ENCODE results near the gene KRT3.

The KRT3 gene

GRCh38 chr12:52788192-52788875 is 7.6 kb downstream of the KRT3 start:
- no peak overlapping the region for H3K4me3 ChIP-seq (ENCODE audit: low read length)
- no peaks in the 10 kb centered on the region for H3K9me2 ChIP-seq (replicated peaks; ENCODE audit: insufficient read depth, low read length)
- H3F3A ChIP-seq (ENCODE audit: insufficient read depth, low read length), result no peaks in the 10 kb centered on the region
- no peak overlapping the region for H3K4me2 ChIP-seq (ENCODE audit: low read depth, low read length)
- H3K36me3 ChIP-seq (replicated peaks; ENCODE audit: insufficient read depth, low read length), result no peaks in the 10 kb centered on the region
- no peak overlapping the region for H3K27ac ChIP-seq (ENCODE audit: low read length)
- peaks cover 73% of the 10 kb centered on the region for H3K27me3 ChIP-seq (replicated peaks; ENCODE audit: insufficient read depth, low read length)
- no peaks in the 10 kb centered on the region for H3K79me2 ChIP-seq (ENCODE audit: low read length)
- H3K9me3 ChIP-seq (replicated peaks; ENCODE audit: insufficient read depth, low read length), result no peaks in the 10 kb centered on the region
- no peaks in the 10 kb centered on the region for H4K20me1 ChIP-seq (ENCODE audit: insufficient read depth, low read length)
- DNase-seq, result no peak
- no peaks in the 10 kb centered on the region for H3K4me1 ChIP-seq (ENCODE audit: low read length)
- TF ChIP-seq EZH2 (optimal IDR thresholded peaks at IDR 0.05; ENCODE audit: low read depth, low read length) (no peak), EZH2phosphoT487 (IDR thresholded peaks at IDR 0.05; ENCODE audit: low read length) (no peak), CTCF (IDR thresholded peaks at IDR 0.05; ENCODE audit: low read length) (no peak)
- no peak overlapping the region for H2AFZ ChIP-seq (ENCODE audit: low read length)
- H3K9ac ChIP-seq (ENCODE audit: low read length), result no peak overlapping the region

- Histone ChIP-seq H2AFZ (ENCODE audit: low read length) (no peak overlapping the region), H3F3A (ENCODE audit: insufficient read depth, low read length) (no peaks in the 10 kb centered on the region), H3K27ac (ENCODE audit: low read length) (no peak overlapping the region), H3K27me3 (replicated peaks; ENCODE audit: insufficient read depth, low read length) (peaks cover 68% of the 10 kb centered on the region), H4K20me1 (ENCODE audit: insufficient read depth, low read length) (no peaks in the 10 kb centered on the region), H3K4me3 (ENCODE audit: low read length) (no peak overlapping the region), H3K4me2 (ENCODE audit: low read depth, low read length) (no peak overlapping the region), H3K9ac (ENCODE audit: low read length) (no peak overlapping the region), H3K4me1 (ENCODE audit: low read length) (no peaks in the 10 kb centered on the region), H3K79me2 (ENCODE audit: low read length) (no peaks in the 10 kb centered on the region), H3K36me3 (replicated peaks; ENCODE audit: insufficient read depth, low read length) (no peaks in the 10 kb centered on the region), H3K9me3 (replicated peaks; ENCODE audit: insufficient read depth, low read length) (no peaks in the 10 kb centered on the region), H3K9me2 (replicated peaks; ENCODE audit: insufficient read depth, low read length) (no peaks in the 10 kb centered on the region)
- DNase-seq, result no peak
- TF ChIP-seq EZH2 (optimal IDR thresholded peaks at IDR 0.05; ENCODE audit: low read depth, low read length), result no peak
- no peak for TF ChIP-seq CTCF (IDR thresholded peaks at IDR 0.05; ENCODE audit: low read length)
- TF ChIP-seq EZH2phosphoT487 (IDR thresholded peaks at IDR 0.05; ENCODE audit: low read length), result no peak
These were observed 8.4 kb downstream of the KRT3 start for GRCh38 chr12:52787324-52788191.

DNA sequence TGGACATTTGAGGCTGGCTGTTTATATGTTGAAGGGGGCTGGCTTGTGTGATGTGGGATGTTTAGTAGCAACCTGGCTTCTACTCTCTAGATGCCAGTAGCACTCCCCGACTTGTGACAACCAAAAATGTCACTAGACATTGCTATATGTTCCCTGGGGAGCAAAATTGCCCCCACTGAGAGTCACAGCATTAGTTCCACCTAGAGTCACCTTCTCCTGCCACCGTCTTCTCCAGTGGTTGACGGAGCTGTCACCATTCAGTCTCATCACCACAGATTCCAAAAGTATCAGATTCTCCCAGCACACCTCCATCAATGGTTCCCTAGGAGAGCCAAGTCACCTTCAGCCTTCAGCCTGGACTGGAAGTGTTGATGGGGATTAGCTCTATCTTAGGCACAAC is 11.0 kb downstream of the KRT3 start:
- no peaks in the 10 kb centered on the region for H3K9me3 ChIP-seq (replicated peaks; ENCODE audit: insufficient read depth, low read length)
- H3K27ac ChIP-seq (ENCODE audit: low read length), result no peak overlapping the region
- no peaks in the 10 kb centered on the region for H3K4me1 ChIP-seq (ENCODE audit: low read length)
- H2AFZ ChIP-seq (ENCODE audit: low read length), result no peak overlapping the region
- H3K4me3 ChIP-seq (ENCODE audit: low read length), result no peak overlapping the region
- DNase-seq, result no peak
- H3F3A ChIP-seq (ENCODE audit: insufficient read depth, low read length), result no peaks in the 10 kb centered on the region
- peaks cover 53% of the 10 kb centered on the region for H3K27me3 ChIP-seq (replicated peaks; ENCODE audit: insufficient read depth, low read length)
- no peaks in the 10 kb centered on the region for H4K20me1 ChIP-seq (ENCODE audit: insufficient read depth, low read length)
- H3K4me2 ChIP-seq (ENCODE audit: low read depth, low read length), result no peak overlapping the region
- no peaks in the 10 kb centered on the region for H3K36me3 ChIP-seq (replicated peaks; ENCODE audit: insufficient read depth, low read length)
- TF ChIP-seq CTCF (IDR thresholded peaks at IDR 0.05; ENCODE audit: low read length) (no peak), EZH2phosphoT487 (IDR thresholded peaks at IDR 0.05; ENCODE audit: low read length) (no peak), EZH2 (optimal IDR thresholded peaks at IDR 0.05; ENCODE audit: low read depth, low read length) (no peak)
- H3K79me2 ChIP-seq (ENCODE audit: low read length), result no peaks in the 10 kb centered on the region
- no peaks in the 10 kb centered on the region for H3K9me2 ChIP-seq (replicated peaks; ENCODE audit: insufficient read depth, low read length)
- H3K9ac ChIP-seq (ENCODE audit: low read length), result no peak overlapping the region

All from MM.1S (cell line).